Endothelial cell of umbilical vein (primary cell): ENCODE measurements around the gene NDUFB10.

Experiments used
- CTCF ChIP-seq, 2 donors: IDR thresholded peaks; 1 replicate in 1 of 2; 2 replicates in 1 of 2; pipeline ENCODE4 v1.5.1; 2011; ENCODE audit warnings: low read length in 2 of 2, mild to moderate bottlenecking in 2 of 2, moderate library complexity in 2 of 2, control low read depth in 1 of 2, inconsistent platforms in 1 of 2, low read depth in 1 of 2; ENCODE audit not compliant: insufficient read depth in 1 of 2; ENCODE audit errors: extremely low read depth in 1 of 2
- EZH2 ChIP-seq: IDR thresholded peaks from 2 replicates; pipeline ENCODE4 v1.6.1; 2012; ENCODE audit warnings: borderline replicate concordance, low read depth, mild to moderate bottlenecking, moderate library complexity, low read length, inconsistent platforms; ENCODE audit not compliant: severe bottlenecking
- GATA2 ChIP-seq: IDR thresholded peaks from 2 replicates; pipeline ENCODE4 v1.7.0; 2011; ENCODE audit warnings: low read depth, mild to moderate bottlenecking, moderate library complexity, mixed read lengths, low read length; ENCODE audit not compliant: insufficient read length, insufficient read depth
- POLR2A ChIP-seq: IDR thresholded peaks from 2 replicates; pipeline ENCODE4 v1.6.1; 2012; ENCODE audit warnings: low read depth, mild to moderate bottlenecking, control low read depth, low read length

- TF ChIP-seq CTCF (IDR thresholded peaks at IDR 0.05; ENCODE audit: extremely low read depth in 1 of 2, insufficient read depth in 1 of 2, low read depth in 1 of 2, low read length in 2 of 2): no peak
- no peak for TF ChIP-seq GATA2
- peak; percentile 54 for TF ChIP-seq EZH2
- no peak for TF ChIP-seq POLR2A
These were observed 40.7 kb upstream of the NDUFB10 start, which contains the start of gene HS3ST6 for GRCh38 chr16:1918351-1919326.
